ENCODE measurements around the gene SP140.

Gene SP140

GRCh38 chr2:230346921-230347533 is 121.5 kb downstream of the SP140 start:
- TF ChIP-seq CTCF (IDR thresholded peaks at IDR 0.05; ENCODE audit: borderline replicate concordance, insufficient read depth, low read depth, low read length) = no peak

GRCh38 chr2:230347659-230348305 is 122.2 kb downstream of the SP140 start:
- no peak overlapping the region for H3K4me3 ChIP-seq (ENCODE audit: low read depth, low read length)
- TF ChIP-seq CTCF (IDR thresholded peaks at IDR 0.05; ENCODE audit: borderline replicate concordance, insufficient read depth, low read depth, low read length) = no peak

More at GRCh38 chr2:230346921-230347533, 121.5 kb downstream of the SP140 start:
- H3K4me3 ChIP-seq (ENCODE audit: low read depth, low read length) = no peak overlapping the region

GRCh38 chr2:230348787-230349186 is 123.3 kb downstream of the SP140 start:
- no peak overlapping the region for H3K4me3 ChIP-seq (ENCODE audit: low read depth, low read length)
- no peak for TF ChIP-seq CTCF (IDR thresholded peaks at IDR 0.05; ENCODE audit: borderline replicate concordance, insufficient read depth, low read depth, low read length)

- H3K4me3 ChIP-seq (ENCODE audit: low read depth, low read length) = no peak overlapping the region
- TF ChIP-seq CTCF (IDR thresholded peaks at IDR 0.05; ENCODE audit: borderline replicate concordance, insufficient read depth, low read depth, low read length) = no peak
Observed at GRCh38 chr2:230356084-230356483, 130.5 kb downstream of the SP140 start.

- TF ChIP-seq CTCF (IDR thresholded peaks at IDR 0.05; ENCODE audit: borderline replicate concordance, insufficient read depth, low read depth, low read length) = no peak
- no peak overlapping the region for H3K4me3 ChIP-seq (ENCODE audit: low read depth, low read length)
Observed at GRCh38 chr2:230358305-230358704, 132.8 kb downstream of the SP140 start.

GRCh38 chr2:230360028-230360427 is 134.5 kb downstream of the SP140 start:
- no peak for TF ChIP-seq CTCF (IDR thresholded peaks at IDR 0.05; ENCODE audit: borderline replicate concordance, insufficient read depth, low read depth, low read length)

More at GRCh38 chr2:230360028-230360427, 134.5 kb downstream of the SP140 start:
- H3K4me3 ChIP-seq (ENCODE audit: low read depth, low read length) = no peak overlapping the region
